CD4-positive, alpha-beta T cell (primary cell): ENCODE measurements around the gene LPP. TPM values are rescaled to one million over a fixed set of nuclear protein-coding genes. Genes with fewer than 3 reads are reported as not detected.

Experiments
- ATAC-seq: fragments of 200-7000 bp; cut with Tn5 transposase; one replicate; pipeline ENCODE4 v1.10.0; 2022; ENCODE audit warnings: mild to moderate bottlenecking; ENCODE audit not compliant: poor library complexity
- CTCF ChIA-PET: fragments of 350-600 bp; sonication (Branson Sonifier 250); formaldehyde crosslinking; loops from one replicate; lab custom pipeline; 2021; ENCODE audit warnings: antibody characterized with exemption, inconsistent platforms; lab: Charles Lee
- POLR2A ChIA-PET: fragments of 350-600 bp; sonication (Branson Sonifier 250); formaldehyde crosslinking; loops from one replicate; lab custom pipeline; 2021; ENCODE audit warnings: antibody characterized with exemption, inconsistent platforms; lab: Charles Lee
- DNase-seq, 14 experiments: peaks; one replicate each; pipeline ENCODE4 v3.0.0-alpha.2; 2013 to 2020; ENCODE audit warnings: mixed read lengths in 2 of 14
- H3K27ac ChIP-seq, 2 donors: one replicate each; pipeline versions ENCODE4 v1.5.1 to v1.7.0; 2013; ENCODE audit warnings: low read length in 2 of 2, low read depth in 1 of 2, mild to moderate bottlenecking in 1 of 2
- H3K27me3 ChIP-seq, 2 experiments: 1 replicate in 1 of 2; 2 replicates in 1 of 2; pipeline versions ENCODE4 v1.6.1 to v1.7.0; 2013; ENCODE audit warnings: low read length in 2 of 2, control low read depth in 1 of 2, mild to moderate bottlenecking in 1 of 2, moderate library complexity in 1 of 2; ENCODE audit not compliant: insufficient read depth in 2 of 2, control insufficient read depth in 1 of 2
- H3K36me3 ChIP-seq: one replicate; pipeline ENCODE4 v1.6.1; 2013; ENCODE audit warnings: low read length, control low read depth; ENCODE audit not compliant: insufficient read depth
- H3K4me1 ChIP-seq: one replicate; pipeline ENCODE4 v1.6.1; 2013; ENCODE audit warnings: low read length, control low read depth; ENCODE audit not compliant: insufficient read depth
- H3K4me3 ChIP-seq: one replicate; pipeline ENCODE4 v1.5.1; 2013; ENCODE audit warnings: mild to moderate bottlenecking, low read length, moderate library complexity
- H3K9me3 ChIP-seq, 2 experiments: 1 replicate in 1 of 2; 2 replicates in 1 of 2; pipeline versions ENCODE4 v1.6.1 to v1.7.0; 2013; ENCODE audit warnings: low read length in 2 of 2, mild to moderate bottlenecking in 2 of 2, control low read depth in 1 of 2, moderate library complexity in 1 of 2; ENCODE audit not compliant: control insufficient read depth in 1 of 2, insufficient read depth in 1 of 2
- H3K27ac Mint-ChIP-seq: one replicate; pipeline ENCODE4 v1.8.0; 2020; ENCODE audit warnings: mixed read lengths
- H3K27me3 Mint-ChIP-seq: one replicate; pipeline ENCODE4 v1.8.0; 2021; ENCODE audit warnings: mixed read lengths
- H3K36me3 Mint-ChIP-seq: one replicate; pipeline ENCODE4 v1.8.0; 2021; ENCODE audit warnings: low read depth, mixed read lengths
- H3K4me1 Mint-ChIP-seq: one replicate; pipeline ENCODE4 v1.8.0; 2021; ENCODE audit warnings: low read depth, mixed read lengths
- H3K4me3 Mint-ChIP-seq: one replicate; pipeline ENCODE4 v1.8.0; 2020; ENCODE audit warnings: mild to moderate bottlenecking, mixed read lengths
- H3K9me3 Mint-ChIP-seq: one replicate; pipeline ENCODE4 v1.8.0; 2020; ENCODE audit warnings: mixed read lengths
- CTCF ChIP-seq: fragments of 200-600 bp; IDR thresholded peaks from one replicate; pipeline ENCODE4 v1.8.0; 2022; ENCODE audit warnings: antibody characterized with exemption, mild to moderate bottlenecking
- intact Hi-C, 2 experiments: fragments of 100-400 bp; cut with DNase I in 1 of 2; cut with micrococcal nuclease in 1 of 2; formaldehyde crosslinking; loops; one replicate each; pipeline versions ENCODE4 v1.15.1 to v1.9.0; 2023 to 2025; cut with DNase I, micrococcal nuclease
- total RNA-seq, 174 experiments: library from RNA in 2 of 174; stranded (reverse) in 2 of 174; gene quantifications; one replicate each; pipeline ENCODE4 v1.2.3 and lab custom pipeline; 2021 to 2026

The LPP gene
- total RNA-seq, 2 experiments from 2014 or later, result 45.6 to 45.9 TPM

DNA sequence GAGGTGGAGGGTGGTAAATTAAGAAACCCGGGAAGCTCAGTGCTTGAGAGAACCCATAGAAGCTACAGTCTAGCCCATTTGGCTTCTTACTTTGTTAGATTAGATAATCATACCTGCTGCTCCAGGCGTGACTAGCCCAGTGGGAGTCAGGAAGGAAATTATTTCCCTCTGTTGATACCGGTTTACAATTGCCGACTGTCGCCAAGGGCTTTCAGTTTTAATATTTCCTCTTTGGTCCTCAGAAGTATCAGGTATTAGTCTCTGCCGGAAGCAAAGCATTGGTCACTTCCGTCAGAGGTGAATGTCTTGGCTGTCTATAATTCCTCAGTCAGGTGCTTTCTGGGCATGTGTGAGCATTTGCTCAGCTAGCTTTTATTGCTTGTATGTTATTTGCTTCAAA lies 75.2 kb downstream of the LPP start:
- no peak overlapping the region for H3K4me3 ChIP-seq
- H3K27ac ChIP-seq, result no peak overlapping the region
- DNase-seq (no peak), ATAC-seq (no peak)
- ChIA-PET CTCF (no interaction called here), POLR2A (no interaction called here)
- no peak overlapping the region for H3K27ac Mint-ChIP-seq
- no peaks in the 10 kb centered on the region for H3K27me3 ChIP-seq
- TF ChIP-seq CTCF, result no peak
- peaks cover 35% of the 10 kb centered on the region for H3K36me3 Mint-ChIP-seq
- no peaks in the 10 kb centered on the region for H3K9me3 ChIP-seq
- H3K4me3 Mint-ChIP-seq, result no peak overlapping the region
- intact Hi-C loops, result no loop called here
- H3K4me1 ChIP-seq, result no peaks in the 10 kb centered on the region
- peaks cover 9% of the 10 kb centered on the region for H3K36me3 ChIP-seq
- H3K9me3 Mint-ChIP-seq, result no peaks in the 10 kb centered on the region
- no peaks in the 10 kb centered on the region for H3K27me3 Mint-ChIP-seq
- H3K4me1 Mint-ChIP-seq, result peaks cover 12% of the 10 kb centered on the region

DNA sequence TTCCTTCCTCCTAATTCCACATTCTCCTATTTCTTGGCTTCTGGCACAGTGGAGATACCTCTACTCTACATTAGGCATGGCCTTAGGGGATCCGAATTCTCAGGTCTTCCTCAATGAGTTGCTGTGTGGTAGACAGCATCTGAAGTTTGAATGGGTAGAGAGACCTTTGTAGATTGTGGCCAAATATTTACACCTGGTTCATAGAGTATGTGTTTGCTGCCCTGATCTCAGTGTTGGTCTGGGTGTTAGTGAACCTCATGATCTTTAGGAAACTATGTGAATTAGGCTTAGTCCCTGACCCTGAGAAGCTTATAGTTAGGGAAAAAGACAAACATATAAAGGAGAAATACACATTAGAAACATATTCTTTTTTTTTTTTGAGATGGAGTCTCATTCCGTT lies 75.8 kb downstream of the LPP start:
- no peak overlapping the region for H3K4me3 ChIP-seq
- H3K27me3 ChIP-seq, result no peaks in the 10 kb centered on the region
- DNase-seq (no peak), ATAC-seq (no peak)
- ChIA-PET POLR2A (no interaction called here), CTCF (no interaction called here)
- TF ChIP-seq CTCF, result no peak
- H3K9me3 Mint-ChIP-seq, result no peaks in the 10 kb centered on the region
- no peak overlapping the region for H3K27ac Mint-ChIP-seq
- H3K9me3 ChIP-seq, result no peaks in the 10 kb centered on the region
- H3K36me3 Mint-ChIP-seq, result peaks cover 35% of the 10 kb centered on the region
- H3K4me1 ChIP-seq, result no peaks in the 10 kb centered on the region
- peaks cover 9% of the 10 kb centered on the region for H3K36me3 ChIP-seq
- no peak overlapping the region for H3K27ac ChIP-seq
- H3K27me3 Mint-ChIP-seq, result no peaks in the 10 kb centered on the region
- H3K4me3 Mint-ChIP-seq, result no peak overlapping the region
- peaks cover 12% of the 10 kb centered on the region for H3K4me1 Mint-ChIP-seq
- intact Hi-C loops, result no loop called here

DNA sequence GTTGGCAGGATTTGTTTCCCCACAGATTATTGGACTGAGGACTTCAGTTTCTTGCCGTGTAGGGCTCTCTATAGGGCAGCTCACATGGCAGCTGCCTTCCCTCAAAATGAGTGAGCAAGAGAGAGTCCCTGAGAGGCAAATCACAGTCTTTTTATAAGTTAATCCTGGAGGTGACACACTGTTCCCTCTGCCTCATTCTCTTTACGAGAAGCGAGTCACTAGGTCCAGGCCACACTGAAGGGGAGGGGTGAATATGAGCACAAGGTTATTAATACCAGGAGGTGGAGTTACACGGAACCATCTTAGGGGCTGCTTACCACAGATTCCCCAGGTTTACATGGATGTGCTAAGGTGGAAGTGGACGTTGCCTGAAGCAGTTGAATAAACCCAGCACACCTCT lies 77.0 kb downstream of the LPP start:
- ChIA-PET POLR2A (no interaction called here), CTCF (no interaction called here)
- H3K4me1 Mint-ChIP-seq, result peaks cover 12% of the 10 kb centered on the region
- no peaks in the 10 kb centered on the region for H3K9me3 ChIP-seq
- H3K36me3 ChIP-seq, result peaks cover 9% of the 10 kb centered on the region
- DNase-seq (no peak), ATAC-seq (no peak)
- H3K4me1 ChIP-seq, result no peaks in the 10 kb centered on the region
- no peaks in the 10 kb centered on the region for H3K9me3 Mint-ChIP-seq
- H3K4me3 ChIP-seq, result no peak overlapping the region
- H3K27ac Mint-ChIP-seq, result no peak overlapping the region
- H3K36me3 Mint-ChIP-seq, result peaks cover 27% of the 10 kb centered on the region
- intact Hi-C loops, result no loop called here
- H3K4me3 Mint-ChIP-seq, result no peak overlapping the region
- H3K27me3 Mint-ChIP-seq, result no peaks in the 10 kb centered on the region
- no peak for TF ChIP-seq CTCF
- no peak overlapping the region for H3K27ac ChIP-seq
- no peaks in the 10 kb centered on the region for H3K27me3 ChIP-seq
